Stimulated activated CD8-positive, alpha-beta memory T cell treated with anti-CD3 and anti-CD28 coated beads, Interleukin-12 subunit alpha, Interleukin-12 subunit beta, amount 100 ng/mL, for 24 hours (primary cell): ENCODE measurements around the gene KIF1A.

Source experiments
- DNase-seq: peaks from one replicate; pipeline ENCODE4 v3.0.0-alpha.2; 2020; ENCODE audit errors: extremely low read depth

KIF1A gene, protein sequence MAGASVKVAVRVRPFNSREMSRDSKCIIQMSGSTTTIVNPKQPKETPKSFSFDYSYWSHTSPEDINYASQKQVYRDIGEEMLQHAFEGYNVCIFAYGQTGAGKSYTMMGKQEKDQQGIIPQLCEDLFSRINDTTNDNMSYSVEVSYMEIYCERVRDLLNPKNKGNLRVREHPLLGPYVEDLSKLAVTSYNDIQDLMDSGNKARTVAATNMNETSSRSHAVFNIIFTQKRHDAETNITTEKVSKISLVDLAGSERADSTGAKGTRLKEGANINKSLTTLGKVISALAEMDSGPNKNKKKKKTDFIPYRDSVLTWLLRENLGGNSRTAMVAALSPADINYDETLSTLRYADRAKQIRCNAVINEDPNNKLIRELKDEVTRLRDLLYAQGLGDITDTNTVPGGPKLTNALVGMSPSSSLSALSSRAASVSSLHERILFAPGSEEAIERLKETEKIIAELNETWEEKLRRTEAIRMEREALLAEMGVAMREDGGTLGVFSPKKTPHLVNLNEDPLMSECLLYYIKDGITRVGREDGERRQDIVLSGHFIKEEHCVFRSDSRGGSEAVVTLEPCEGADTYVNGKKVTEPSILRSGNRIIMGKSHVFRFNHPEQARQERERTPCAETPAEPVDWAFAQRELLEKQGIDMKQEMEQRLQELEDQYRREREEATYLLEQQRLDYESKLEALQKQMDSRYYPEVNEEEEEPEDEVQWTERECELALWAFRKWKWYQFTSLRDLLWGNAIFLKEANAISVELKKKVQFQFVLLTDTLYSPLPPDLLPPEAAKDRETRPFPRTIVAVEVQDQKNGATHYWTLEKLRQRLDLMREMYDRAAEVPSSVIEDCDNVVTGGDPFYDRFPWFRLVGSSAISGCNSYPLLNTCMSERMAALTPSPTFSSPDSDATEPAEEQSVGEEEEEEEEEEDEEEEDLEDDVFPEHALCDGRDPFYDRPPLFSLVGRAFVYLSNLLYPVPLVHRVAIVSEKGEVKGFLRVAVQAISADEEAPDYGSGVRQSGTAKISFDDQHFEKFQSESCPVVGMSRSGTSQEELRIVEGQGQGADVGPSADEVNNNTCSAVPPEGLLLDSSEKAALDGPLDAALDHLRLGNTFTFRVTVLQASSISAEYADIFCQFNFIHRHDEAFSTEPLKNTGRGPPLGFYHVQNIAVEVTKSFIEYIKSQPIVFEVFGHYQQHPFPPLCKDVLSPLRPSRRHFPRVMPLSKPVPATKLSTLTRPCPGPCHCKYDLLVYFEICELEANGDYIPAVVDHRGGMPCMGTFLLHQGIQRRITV (N-terminal part only)

DNA sequence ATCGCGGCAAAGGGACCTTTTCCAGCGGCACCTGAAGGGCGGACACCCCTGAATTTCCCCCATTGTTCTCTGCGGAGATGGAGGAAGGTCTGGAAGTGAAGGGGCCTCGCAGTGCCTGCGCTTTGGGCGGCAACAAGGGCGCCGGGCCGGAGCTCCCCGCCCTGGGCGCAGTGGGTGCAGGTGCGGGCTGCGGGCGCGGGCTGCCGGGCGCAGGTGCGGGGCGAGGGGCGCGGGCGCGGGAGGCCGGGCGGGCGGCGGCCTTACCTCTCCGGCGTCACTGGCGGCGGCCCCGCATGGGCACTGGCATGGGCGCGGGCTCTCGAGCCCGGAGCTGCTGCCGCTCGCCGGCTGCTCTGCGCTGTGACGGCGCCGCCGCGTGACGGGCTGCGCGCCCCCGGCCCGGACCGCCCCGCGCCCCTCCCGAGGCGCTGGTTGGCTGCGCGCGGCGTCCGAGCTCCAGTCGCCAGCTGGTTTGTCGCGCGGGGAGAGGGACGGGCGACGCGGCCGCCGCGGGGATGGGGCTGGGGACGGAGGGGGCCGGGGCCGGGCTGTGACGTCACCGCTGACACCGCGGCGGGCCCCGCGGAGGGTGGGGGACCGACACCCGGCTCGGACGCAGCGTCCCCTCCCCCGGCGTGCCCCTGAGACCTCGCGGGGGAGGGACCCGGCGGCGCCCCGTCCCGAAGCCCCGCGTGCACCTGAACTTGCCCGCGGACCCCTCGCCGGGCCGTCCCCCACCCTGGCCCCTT is at the start of gene KIF1A:
TSS of gene KIF1A (minus strand) at position 362 of the 749 bp plus-strand sequence. CDS start 22,467 bp downstream, outside the sequence.
- no peak for DNase-seq

DNA sequence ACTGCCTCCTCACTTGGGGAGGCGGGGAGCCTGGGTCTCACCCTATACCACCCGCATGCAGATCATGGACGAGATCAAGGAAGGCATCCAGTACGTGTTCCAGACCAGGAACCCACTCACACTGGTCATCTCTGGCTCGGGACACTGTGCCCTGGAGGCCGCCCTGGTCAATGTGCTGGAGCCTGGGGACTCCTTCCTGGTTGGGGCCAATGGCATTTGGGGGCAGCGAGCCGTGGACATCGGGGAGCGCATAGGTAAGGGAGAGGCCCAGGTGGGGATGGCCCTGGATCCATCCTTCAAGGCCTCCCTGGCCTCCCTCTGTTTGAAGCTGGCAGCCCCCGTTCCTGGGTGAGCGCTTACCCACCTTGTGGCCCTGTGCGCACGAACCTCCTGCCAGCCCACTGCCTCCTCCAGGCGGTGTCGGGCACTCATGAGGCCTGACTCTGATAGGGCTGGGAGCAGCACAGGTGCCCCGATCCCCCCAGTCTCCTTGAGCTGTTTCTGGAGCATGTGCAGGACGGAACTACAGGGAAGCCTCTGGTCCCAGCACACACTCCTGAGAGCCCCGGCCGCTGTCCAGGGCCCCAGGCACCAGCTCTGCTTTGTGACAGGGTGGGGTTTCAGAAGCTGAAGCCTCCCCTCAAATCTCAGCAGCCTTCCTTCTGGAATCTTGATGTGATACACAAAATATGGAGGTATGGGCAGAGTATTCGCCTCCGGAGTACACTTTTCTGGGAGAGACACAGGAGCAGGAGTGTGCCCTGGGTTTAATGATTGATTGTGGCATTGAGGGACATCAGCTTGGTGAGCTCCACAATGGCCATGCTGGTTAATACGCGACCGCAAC is 49.3 kb upstream of the KIF1A start:
- no peak for DNase-seq

DNA sequence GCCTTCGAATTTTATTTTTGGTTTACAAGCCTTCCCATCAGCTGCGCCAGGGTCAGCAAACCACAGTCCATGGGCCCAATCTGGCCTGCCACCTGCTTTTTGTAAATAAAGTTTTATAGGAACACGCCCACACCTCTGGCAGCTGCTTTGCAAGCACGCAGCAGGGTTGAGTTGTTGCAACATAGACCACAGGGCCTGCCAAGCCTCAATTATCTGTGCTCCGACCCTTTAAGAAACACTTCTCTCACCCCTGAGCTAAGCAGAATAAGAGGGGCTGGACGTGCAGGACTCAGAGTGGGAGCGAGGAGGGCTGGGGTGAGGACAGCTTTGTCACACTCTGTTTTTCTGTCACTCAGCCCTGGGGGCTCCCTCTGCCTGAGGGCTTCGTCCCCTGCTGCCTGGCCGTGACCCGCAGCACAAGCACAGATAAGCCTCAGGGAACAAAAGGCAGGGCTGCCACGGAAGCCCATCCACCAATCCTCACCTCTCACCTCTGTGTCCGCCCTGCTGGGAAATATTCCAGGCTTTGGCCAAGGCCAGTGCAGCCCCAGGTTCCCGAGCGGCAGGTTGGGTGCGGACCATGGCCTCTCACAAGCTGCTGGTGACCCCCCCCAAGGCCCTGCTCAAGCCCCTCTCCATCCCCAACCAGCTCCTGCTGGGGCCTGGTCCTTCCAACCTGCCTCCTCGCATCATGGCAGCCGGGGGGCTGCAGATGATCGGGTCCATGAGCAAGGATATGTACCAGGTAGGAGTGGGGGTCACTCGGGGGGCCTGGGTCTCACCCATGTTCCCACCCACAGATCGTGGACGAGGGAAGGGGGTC is 48.5 kb upstream of the KIF1A start, which contains the start of gene AGXT:
TSS of gene AGXT (plus strand) at position 539 of the 823 bp plus-strand sequence. CDS start at position 581, 42 bp downstream.
- no peak for DNase-seq

DNA sequence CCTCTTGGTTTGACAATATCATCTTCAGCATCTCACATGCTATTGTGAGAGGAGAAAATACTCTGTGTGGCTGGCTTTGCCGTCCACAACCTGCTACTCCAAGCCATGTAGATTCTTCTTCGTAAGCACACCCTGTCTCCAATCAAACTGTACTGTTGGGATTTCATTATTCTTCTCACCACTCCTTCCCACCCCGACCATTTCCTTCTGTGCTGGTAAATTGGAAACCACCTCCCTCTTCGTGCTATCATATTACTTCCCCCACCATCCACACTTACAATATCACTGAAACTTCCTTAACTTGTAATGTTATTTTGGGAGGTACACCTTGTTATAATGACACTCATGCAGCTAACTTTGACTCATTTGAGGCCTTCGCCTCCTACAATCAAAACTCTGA is 45.4 kb upstream of the KIF1A start:
- no peak for DNase-seq

DNA sequence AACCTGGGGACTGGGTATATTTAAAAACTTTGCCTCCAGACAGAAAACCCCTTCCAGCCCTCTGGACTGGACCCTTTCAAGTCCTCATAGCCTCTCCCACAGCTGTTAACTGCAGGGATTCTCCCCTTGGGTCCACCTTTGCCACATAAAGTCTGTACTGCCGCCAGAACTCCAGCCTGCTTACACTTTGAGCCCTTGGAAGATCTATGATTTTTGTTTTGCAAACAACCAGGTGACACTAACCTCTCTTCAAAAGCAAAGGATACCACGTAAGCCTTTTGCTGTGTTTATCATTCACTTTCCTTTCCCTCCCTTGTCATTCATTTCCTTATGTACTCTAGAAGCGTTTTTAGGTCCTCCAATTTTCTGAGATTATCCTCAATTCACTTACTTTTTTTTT is 44.5 kb upstream of the KIF1A start:
- DNase-seq, result no peak

DNA sequence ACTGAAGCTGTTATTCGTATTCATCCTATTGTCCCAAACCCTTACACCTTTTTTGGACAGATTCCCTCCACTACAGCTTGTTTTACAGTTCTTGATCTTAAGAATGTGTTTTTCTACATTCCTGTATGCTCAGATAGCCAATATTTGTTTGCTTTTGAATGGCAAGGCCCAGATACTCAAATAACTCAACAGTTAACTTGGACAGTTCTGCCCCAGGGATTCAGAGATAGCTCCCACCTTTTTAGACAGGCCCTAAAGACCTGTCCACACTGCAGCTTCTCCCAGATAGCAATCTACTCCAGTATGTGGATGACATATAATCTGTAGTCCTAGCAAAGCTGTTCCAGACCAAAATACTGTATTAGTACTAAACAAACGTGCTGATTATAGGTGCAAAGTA is 41.5 kb upstream of the KIF1A start:
- DNase-seq, result no peak

DNA sequence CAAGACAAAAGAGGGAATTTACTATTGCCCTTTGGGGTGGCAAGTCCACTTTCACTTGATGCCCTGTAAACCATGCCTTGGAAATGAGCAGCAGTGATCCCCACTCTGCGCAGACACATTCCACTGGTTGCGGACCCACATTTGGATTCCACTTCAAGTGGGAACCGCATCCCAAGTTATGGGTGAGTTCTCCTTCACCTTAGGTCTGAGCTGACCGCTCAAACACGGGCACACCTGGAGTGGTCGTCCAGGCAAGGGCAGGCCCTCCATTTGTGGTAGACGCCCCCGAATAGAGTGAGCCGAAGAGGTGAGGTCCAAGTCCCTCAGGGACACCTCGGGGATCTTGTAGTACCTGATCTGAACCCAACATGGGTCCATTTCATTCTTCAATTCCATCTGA is 38.9 kb upstream of the KIF1A start:
- DNase-seq, result no peak

DNA sequence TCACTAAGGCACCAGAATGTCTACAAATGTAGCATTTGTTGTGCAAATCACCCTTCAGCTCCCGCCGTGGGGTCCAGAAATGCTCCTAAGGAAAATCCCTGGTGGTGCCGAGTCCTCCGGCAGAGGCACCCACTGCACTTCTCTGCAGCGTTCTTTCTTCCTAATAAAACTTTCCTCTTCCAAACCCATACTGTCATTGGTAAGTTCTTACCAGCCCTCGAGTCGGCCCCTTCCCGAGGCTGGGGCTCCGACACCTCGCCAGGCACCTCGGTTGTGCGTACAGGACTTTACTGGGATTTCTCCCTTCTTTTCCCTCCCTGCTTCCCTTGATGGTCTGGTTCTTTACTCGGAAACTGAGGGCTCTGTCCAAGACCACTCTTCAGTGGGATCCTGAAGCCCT is 38.3 kb upstream of the KIF1A start:
- DNase-seq, result no peak

DNA sequence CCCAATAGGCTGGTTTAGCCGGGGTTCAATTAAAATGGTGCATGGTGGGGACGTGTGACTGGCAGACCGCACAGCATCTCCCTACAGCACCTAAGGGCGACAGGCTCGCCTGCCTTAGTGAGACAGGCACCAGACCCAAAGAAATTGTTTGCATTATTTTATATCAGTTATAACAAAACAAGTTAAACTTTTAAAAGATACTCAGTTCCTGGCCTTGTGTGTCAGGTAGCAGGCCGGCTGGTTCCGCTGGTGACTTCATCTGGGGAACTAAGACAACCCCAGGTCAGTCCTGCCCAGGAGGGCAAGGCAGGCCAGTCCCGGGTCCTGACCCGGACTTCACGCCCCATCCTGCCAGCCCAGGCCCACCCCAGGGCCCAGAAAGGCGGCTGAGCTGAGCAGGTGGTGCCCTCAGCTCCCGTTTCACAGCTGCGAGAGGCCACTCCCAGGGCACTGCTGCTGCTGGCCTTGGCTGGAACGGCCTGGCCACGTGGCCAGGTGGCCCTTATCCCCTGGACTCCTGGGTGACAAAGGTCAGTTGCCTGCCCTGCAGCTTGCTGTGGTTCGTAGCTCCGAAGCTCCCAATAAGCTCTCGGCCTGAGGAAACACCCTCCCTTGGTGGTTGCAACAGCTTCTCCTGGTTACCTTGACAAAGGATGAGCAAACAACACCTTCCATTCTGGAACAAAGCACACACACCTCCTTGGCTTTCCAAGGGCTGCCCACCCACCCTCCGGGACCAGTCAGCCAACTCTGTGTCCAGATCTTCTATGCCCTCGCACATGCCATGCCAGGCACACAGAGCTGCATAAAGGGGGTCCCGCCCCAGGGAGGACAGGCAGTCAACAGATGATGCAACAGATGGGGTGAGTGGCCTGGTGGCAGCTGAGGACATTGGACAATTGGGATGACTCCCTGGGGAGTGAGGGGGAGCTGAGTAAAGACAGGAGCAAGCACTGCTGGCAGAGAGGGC is 37.3 kb upstream of the KIF1A start:
- no peak for DNase-seq

DNA sequence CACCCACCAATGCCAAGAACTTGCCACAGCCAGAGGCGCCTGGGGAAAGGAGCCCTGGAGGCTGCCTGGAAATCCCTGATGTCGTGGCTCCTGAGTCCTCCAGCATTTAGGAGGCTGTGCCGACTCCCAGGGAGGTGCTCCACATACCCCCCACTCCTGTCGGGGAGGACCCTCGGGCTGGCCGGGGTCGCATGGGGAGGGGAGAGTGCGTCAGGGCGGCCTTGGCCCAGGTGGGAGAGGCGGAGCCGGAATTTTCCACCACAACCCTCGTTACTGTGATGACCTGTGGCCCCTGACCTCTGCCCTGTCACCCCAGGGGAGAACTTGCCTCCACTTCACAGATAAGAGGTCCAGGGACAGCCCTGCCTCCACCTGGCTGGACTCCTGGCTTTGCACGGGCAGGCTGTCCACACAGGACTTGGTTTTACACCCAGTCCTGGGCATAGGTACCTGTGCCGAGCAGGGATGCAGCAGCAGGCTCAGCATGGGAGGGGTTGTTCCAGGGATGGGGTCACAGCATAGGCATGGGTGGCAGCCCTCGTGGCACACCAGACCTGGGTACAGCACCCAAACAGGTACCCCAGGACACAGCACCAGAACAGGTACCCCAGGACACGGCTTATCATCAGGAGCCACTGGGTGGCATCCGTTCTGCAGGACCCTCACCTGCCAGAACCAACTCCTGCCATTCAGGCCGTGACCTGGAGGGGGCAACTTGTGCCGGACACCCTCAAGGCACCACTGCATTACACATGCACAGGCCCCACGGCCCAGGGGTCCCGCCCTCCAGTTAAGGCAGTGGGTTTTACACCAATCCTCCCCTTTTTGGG is 36.3 kb upstream of the KIF1A start:
- no peak for DNase-seq

DNA sequence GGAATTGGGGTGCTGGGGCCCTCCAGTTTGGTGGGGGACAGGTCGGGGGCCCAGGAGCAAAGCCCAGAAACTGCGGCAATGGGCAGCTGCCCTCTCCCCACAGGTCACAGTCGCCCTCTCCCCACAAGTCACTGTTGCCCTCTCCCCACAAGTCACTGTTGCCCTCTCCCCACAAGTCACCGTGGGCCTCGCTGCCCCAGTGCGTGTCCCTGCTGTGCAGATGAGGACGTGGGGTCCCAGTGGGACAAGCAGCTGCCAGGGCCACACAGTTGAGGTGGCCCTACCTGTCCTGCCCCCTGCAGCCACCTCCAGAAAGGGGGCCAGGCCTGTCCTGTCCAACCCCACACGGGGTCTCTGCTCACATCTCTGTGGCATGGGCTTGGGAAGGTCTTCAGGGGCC is 35.7 kb upstream of the KIF1A start:
- DNase-seq, result no peak

DNA sequence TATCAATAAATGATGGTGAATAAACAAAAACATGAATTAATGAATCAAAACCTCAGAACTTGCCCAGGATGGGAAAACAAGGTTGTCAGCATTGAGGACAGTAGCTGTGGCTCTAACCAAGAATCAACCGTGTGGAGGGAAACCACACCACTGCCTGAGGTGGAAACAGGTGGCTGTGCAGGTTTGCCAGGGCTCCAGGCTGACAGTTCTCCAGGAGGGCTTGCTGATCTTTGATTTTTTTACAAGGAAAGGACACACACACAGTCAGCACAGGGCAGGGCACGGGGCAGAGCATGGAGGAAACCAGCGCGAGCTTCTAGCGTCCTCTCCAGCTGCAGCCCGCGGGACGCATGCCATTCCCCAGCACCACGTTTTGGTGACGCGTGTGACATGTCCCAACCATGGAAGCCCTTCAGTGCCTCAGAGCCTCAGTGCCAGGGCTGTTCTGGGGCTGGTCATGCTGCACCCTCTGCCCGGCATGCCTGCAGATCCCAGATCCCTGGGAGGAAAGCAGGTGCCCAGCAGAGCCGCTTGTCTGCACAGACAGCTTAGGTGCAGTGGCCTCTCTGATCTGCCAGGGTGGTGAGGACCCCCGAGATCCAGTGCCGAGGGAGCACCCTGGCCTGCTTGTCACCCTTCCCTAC is 32.8 kb upstream of the KIF1A start:
- no peak for DNase-seq

DNA sequence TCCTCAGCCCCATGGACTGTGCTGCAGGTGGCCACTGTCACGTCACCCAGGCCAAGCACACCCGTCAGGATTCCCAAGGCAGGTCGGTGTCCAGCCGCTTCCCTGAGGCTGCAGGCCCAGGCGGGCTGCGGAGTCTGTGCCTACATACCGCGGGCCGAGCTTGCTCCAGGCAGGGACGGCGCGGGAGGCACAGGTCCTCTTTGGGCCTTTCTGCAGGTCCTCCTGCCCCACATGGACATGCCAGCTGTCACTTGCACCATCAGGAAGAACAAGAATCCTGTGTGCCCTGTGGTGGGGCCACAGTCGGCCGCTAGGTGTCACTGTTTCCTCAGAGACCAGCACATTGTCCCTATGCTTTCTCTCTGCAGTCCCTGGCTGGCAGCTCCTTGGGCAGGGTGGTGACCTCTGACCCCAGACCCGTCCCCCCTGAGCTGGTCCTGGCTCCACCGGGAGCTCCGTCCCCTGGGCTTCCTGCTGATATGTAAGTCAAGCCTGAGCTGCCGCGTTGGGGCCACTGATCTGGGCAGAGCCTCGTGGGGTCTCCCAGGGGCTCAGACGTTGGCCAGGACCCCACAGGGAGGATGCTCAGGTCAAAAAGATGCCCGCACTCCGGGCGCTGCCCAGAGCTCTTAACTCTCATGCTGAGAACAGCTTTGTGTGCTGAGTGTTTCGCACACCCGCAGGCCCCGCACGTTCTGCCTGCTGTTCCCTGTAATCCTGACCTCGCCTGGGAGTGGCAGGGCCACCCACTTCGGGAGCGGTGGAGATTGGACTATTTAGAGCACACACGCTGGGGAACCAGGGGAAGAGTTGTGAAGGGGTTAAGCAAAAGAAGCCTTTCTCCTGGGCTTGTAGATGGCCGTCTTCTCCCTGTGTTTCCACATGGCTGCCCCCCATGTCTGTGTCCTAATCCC is 31.3 kb upstream of the KIF1A start:
- peak; percentile 39 for DNase-seq

DNA sequence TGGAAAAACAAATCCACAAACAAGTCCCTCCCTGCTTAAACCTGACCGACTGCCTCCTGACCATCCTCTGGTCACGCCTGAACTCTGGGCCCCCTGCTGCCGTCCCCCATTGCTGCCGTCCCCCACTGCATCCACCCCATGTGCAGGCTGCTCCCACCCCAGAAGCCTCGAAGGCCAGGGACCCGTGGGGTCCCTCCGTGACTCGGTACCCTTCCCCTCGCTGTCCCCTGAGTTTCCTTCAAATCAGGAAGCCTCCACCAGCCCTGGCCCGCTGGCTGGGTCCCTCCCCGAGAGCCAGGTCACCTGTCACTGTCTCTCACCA is 30.7 kb upstream of the KIF1A start:
- no peak for DNase-seq

DNA sequence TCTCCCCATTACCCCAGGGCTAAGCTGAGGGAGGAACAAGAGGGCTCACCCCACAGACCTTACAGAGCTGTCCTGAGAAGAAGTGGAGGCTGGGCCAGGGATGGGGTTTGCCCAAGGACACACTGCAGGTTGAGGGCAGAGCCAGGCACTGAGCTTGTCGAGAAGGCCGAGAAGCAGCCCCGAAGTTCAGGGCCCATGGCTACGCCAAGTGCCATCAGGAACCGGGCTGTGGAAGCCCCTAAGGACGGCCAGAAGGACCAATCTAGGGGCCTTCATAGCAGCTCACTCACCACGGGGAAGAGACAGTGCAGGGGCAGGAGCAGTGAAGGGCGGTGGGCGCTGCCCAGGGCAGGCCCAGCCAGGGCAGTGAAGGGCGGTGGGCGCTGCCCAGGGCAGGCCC is 30.0 kb upstream of the KIF1A start:
- no peak for DNase-seq
